Neuronal stem cell (in vitro differentiated cells): ENCODE data around the gene KCTD13.
A peak's percentile ranks its signal among the peaks of the same experiment; 100 is the strongest.
"Not testable (repeated sequence)": the region's sequence is repeated elsewhere in the genome, so short reads cannot be mapped to it uniquely, and the experiment has no call there.

ENCODE experiments used
- DNase-seq: peaks from one replicate; pipeline ENCODE4 v3.0.0-alpha.2; 2013; ENCODE audit warnings: low spot score
- H2AFZ ChIP-seq: one replicate; pipeline ENCODE4 v1.6.1; 2013; ENCODE audit warnings: mild to moderate bottlenecking, low read length, inconsistent platforms
- H2AK5ac ChIP-seq: 2 replicates; pipeline ENCODE4 v1.6.1; 2013; ENCODE audit warnings: low read depth, mild to moderate bottlenecking, inconsistent platforms, low read length, moderate library complexity, mixed read lengths
- H2BK120ac ChIP-seq: 2 replicates; pipeline ENCODE4 v1.6.1; 2013; ENCODE audit warnings: low read depth, mild to moderate bottlenecking, inconsistent platforms, low read length, moderate library complexity, mixed read lengths
- H2BK12ac ChIP-seq: one replicate; pipeline ENCODE4 v1.6.1; 2013; ENCODE audit warnings: low read length, inconsistent platforms
- H2BK15ac ChIP-seq: 2 replicates; pipeline ENCODE4 v1.6.1; 2013; ENCODE audit warnings: mild to moderate bottlenecking, low read length, inconsistent platforms, mixed read lengths
- H2BK5ac ChIP-seq: one replicate; pipeline ENCODE4 v1.6.1; 2013; ENCODE audit warnings: inconsistent platforms, mild to moderate bottlenecking, low read length, moderate library complexity
- H3K14ac ChIP-seq: one replicate; pipeline ENCODE4 v1.6.1; 2013; ENCODE audit warnings: low read length, inconsistent platforms
- H3K18ac ChIP-seq: 2 replicates; pipeline ENCODE4 v1.6.1; 2013; ENCODE audit warnings: low read length, inconsistent platforms
- H3K23ac ChIP-seq: 2 replicates; pipeline ENCODE4 v1.6.1; 2013; ENCODE audit warnings: low read depth, mild to moderate bottlenecking, mixed read lengths, low read length, inconsistent platforms; ENCODE audit not compliant: poor library complexity
- H3K27ac ChIP-seq: replicated peaks from 3 replicates; pipeline ENCODE4 v1.5.1; 2013; ENCODE audit warnings: low read length, inconsistent platforms
- H3K27me3 ChIP-seq, 3 experiments: 2 replicates each; pipeline ENCODE4 v1.6.1; 2013; ENCODE audit warnings: low read length in 3 of 3, mild to moderate bottlenecking in 2 of 3, inconsistent platforms in 1 of 3, low read depth in 1 of 3, mixed read lengths in 1 of 3, moderate library complexity in 1 of 3; ENCODE audit not compliant: control insufficient read depth in 3 of 3, insufficient read depth in 3 of 3
- H3K36me3 ChIP-seq, 2 donors: replicated peaks in 1 of 2; 2 replicates each; pipeline ENCODE4 v1.6.1; 2013; ENCODE audit warnings: low read length in 2 of 2; ENCODE audit not compliant: control insufficient read depth in 2 of 2, insufficient read depth in 2 of 2
- H3K4ac ChIP-seq: 2 replicates; pipeline ENCODE4 v1.6.1; 2013; ENCODE audit warnings: inconsistent platforms, mild to moderate bottlenecking, low read length, moderate library complexity
- H3K4me1 ChIP-seq, 2 donors: 1 replicate in 1 of 2; 2 replicates in 1 of 2; pipeline ENCODE4 v1.6.1; 2013; ENCODE audit warnings: low read length in 2 of 2, low read depth in 1 of 2; ENCODE audit not compliant: control insufficient read depth in 2 of 2, insufficient read depth in 1 of 2
- H3K4me2 ChIP-seq: one replicate; pipeline ENCODE4 v1.6.1; 2013; ENCODE audit warnings: mild to moderate bottlenecking, low read length, inconsistent platforms; ENCODE audit not compliant: insufficient read depth, poor library complexity, severe bottlenecking
- H3K4me3 ChIP-seq, 2 donors: 2 replicates each; pipeline ENCODE4 v1.5.1; 2013; ENCODE audit warnings: low read length in 2 of 2, mild to moderate bottlenecking in 2 of 2, inconsistent platforms in 1 of 2, moderate library complexity in 1 of 2
- H3K79me1 ChIP-seq: one replicate; pipeline ENCODE4 v1.6.1; 2013; ENCODE audit warnings: low read depth, mild to moderate bottlenecking, inconsistent platforms, low read length, moderate library complexity
- H3K9ac ChIP-seq: one replicate; pipeline ENCODE4 v1.6.1; 2013; ENCODE audit warnings: mild to moderate bottlenecking, low read depth, low read length, inconsistent platforms; ENCODE audit not compliant: poor library complexity
- H3K9me3 ChIP-seq, 2 donors: replicated peaks in 1 of 2; 2 replicates each; pipeline versions ENCODE3 to v1.6.1; 2013; ENCODE audit warnings: low read length in 2 of 2, mild to moderate bottlenecking in 2 of 2, inconsistent platforms in 1 of 2, low read depth in 1 of 2, mixed read lengths in 1 of 2, moderate library complexity in 1 of 2; ENCODE audit not compliant: control insufficient read depth in 2 of 2, insufficient read depth in 1 of 2
- H4K8ac ChIP-seq: one replicate; pipeline ENCODE4 v1.6.1; 2013; ENCODE audit warnings: low read depth, mild to moderate bottlenecking, inconsistent platforms, low read length, moderate library complexity
- H4K91ac ChIP-seq: one replicate; pipeline ENCODE4 v1.6.1; 2013; ENCODE audit warnings: low read length, low read depth, mild to moderate bottlenecking, inconsistent platforms; ENCODE audit not compliant: poor library complexity
- WGBS, 2 donors: extraction: QIAGEN DNeasy Blood & Tissue Kit; methylation state at CpG; one replicate each; pipeline ENCODE4 v1.1.7; 2013; ENCODE audit warnings: missing lambda C conversion rate in 2 of 2, mixed read lengths in 1 of 2; ENCODE audit not compliant: insufficient read length in 2 of 2, insufficient replicate concordance in 1 of 2; ENCODE audit errors: extremely low coverage in 2 of 2; 5-methylcytosine and 5-hydroxymethylcytosine counted together

The KCTD13 gene

DNA sequence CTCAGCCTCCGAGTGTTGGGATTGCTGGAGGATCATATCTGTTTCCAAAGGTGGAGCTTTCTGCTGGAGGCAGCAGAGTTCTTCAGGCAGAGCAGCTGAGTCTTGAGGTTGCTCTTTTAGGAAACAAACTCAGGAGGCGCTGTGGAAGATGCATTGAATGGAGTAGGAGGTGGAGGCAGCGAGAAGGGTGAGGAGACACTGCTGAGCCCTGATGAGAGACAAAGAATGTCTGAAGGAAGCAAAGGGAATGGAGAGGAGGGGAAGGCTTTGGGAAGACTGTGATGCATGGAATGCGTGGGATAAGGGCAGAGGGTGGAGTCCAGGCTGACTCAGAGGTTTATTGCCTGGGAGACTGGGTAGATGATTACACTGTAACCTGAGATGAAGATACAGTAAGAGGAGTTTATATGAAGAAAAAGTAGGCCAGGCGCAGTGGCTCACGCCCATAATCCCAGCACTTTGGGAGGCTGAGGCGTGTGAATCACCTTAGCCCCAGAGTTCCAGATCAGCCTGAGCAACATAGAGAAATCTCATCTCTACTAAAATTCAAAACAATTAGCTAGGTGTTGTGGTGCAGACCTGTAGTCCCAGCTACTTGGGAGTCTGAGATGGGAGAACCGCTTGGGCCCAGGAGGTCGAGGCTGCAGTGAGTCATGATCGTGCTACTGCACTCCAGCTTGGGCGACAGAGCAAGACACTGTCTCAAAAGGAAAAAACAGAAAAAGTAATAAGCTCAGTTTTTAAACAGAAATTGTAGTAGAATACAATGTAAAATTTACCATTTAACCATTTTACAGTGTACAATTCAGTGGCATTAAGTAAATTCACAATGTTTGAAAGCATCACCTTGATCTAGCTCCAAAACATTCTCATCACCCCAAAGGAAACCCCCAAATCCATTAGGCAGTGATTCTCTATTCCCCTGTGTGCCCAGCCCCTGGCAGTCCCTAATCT lies 18.1 kb upstream of the KCTD13 start:
- Histone ChIP-seq H2BK120ac (no peak overlapping the region), H3K27me3 (no peaks in the 10 kb centered on the region), H3K23ac (no peak overlapping the region), H3K36me3 (peaks cover 0 to 3% of the 10 kb centered on the region in 2 donors), H3K4me1 (peaks cover 4 to 7% of the 10 kb centered on the region in 2 donors), H2AFZ (no peak overlapping the region), H3K79me1 (no peaks in the 10 kb centered on the region), H2BK5ac (no peak overlapping the region), H2BK15ac (no peak overlapping the region), H3K9me3 (peaks cover 0 to 4% of the 10 kb centered on the region in 2 donors), H2AK5ac (no peak overlapping the region), H3K18ac (peak overlapping the region; percentile 48), H4K91ac (no peak overlapping the region), H3K9ac (no peak overlapping the region), H3K14ac (no peak overlapping the region), H3K4ac (no peak overlapping the region), H4K8ac (peak overlapping the region; percentile 48), H3K27ac (peak overlapping the region; percentile 36), H3K4me3 (no peak overlapping the region), H3K4me2 (no peak overlapping the region), H2BK12ac (no peak overlapping the region)
- no CpG with 5 or more reads among the region's 11 CpGs for WGBS, 2 donors
- DNase-seq, result no peak

DNA sequence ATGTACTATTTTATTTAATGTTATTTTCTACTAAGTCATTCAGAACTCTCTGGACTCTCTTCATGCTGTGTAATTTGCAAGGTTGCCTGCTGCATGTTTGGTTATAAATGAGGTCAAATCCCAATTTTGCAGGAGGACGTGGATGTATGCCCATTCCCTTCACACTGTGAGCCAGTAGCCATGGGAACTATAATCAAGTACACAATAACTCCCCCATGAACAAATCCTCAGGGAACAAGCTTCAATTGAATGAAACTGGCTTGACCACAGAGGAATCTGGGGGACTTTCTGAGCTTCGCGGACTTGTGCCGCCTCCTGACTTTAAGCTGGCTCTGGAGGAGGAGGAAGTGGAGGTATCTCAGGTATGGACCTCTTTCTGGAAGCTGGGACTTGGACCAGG lies 14.6 kb upstream of the KCTD13 start:
- Histone ChIP-seq H3K4ac (no peak overlapping the region), H2BK12ac (no peak overlapping the region), H3K4me1 (peaks cover 4 to 7% of the 10 kb centered on the region in 2 donors), H3K23ac (no peak overlapping the region), H3K9me3 (peaks cover 0 to 4% of the 10 kb centered on the region in 2 donors), H2AK5ac (no peak overlapping the region), H2BK5ac (no peak overlapping the region), H3K79me1 (peaks cover 1% of the 10 kb centered on the region), H3K27me3 (no peaks in the 10 kb centered on the region), H3K4me3 (no peak overlapping the region), H3K4me2 (no peak overlapping the region), H4K8ac (no peak overlapping the region), H4K91ac (no peak overlapping the region), H2BK120ac (no peak overlapping the region), H2AFZ (no peak overlapping the region), H2BK15ac (no peak overlapping the region), H3K18ac (no peak overlapping the region), H3K27ac (no peak overlapping the region), H3K9ac (no peak overlapping the region), H3K36me3 (peaks cover 0 to 3% of the 10 kb centered on the region in 2 donors), H3K14ac (no peak overlapping the region)
- no CpG with 5 or more reads among the region's 4 CpGs for WGBS, 2 donors
- DNase-seq, result no peak

DNA sequence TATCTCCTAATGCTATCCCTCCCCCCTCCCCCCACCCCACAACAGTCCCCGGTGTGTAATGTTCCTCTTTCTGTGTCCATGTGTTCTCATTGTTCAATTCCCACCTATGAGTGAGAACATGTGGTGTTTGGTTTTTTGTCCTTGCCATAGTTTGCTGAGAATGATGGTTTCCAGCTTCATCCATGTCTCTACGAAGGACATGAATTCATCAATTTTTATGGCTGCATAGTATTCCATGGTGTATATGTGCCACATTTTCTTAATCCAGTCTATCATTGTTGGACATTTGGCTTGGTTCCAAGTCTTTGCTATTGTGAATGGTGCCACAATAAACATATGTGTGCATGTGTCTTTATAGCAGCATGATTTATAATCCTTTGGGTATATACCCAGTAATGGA lies 5.7 kb upstream of the KCTD13 start:
- H2BK12ac ChIP-seq, DNase-seq, H2BK120ac ChIP-seq, H2BK5ac ChIP-seq, H3K4me1 ChIP-seq, H2AK5ac ChIP-seq, H3K9ac ChIP-seq, H3K4me3 ChIP-seq, H4K91ac ChIP-seq, H3K4me2 ChIP-seq, H3K4ac ChIP-seq, H3K9me3 ChIP-seq, H3K27me3 ChIP-seq, H2BK15ac ChIP-seq, H4K8ac ChIP-seq, H2AFZ ChIP-seq, H3K18ac ChIP-seq, H3K14ac ChIP-seq, H3K23ac ChIP-seq, H3K27ac ChIP-seq, H3K36me3 ChIP-seq, H3K79me1 ChIP-seq: not testable (repeated sequence)
- no CpG with 5 or more reads among the region's 2 CpGs for WGBS, 2 donors

DNA sequence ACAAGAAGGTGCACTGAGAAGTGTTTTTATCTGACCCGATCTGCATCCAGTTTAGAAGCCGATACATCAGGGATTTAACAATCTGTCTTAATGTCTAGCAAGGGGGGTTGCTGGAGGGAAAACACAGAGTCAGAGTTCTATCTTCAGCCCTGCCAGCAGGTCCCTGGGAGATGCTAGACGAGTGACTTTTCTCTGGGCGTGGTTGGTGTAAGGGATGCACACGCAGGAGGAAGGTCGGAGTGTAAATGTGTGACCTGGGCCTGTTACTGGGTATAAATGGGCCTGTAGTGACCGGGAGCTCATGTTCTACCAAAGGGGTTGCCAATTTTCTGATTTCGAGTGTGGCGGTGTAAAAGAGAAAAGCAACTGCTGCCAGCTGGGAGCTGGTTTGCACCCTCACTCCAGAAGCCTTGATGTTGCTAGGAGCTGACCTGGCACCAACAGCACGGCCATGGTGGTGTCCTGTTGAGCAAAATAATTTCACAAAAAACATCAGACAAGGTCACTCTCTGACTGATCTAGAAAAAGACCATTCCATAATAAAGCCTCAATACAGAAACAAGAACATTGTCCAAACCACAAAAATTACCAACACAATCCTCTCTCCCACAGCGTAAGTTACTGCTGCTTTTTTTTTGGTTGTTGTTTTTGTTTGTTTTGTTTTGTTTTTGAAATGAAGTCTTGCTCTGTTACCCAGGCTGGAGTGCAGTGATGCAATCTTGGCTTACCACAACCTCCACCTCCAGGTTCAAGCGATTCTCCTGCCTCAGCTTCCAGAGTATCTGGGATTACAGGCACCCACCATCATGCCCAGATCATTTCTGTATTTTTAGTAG lies 1.3 kb upstream of the KCTD13 start:
- H3K79me1 ChIP-seq, result peaks cover 10% of the 10 kb centered on the region
- DNase-seq, result no peak
- no peak overlapping the region for H2BK120ac ChIP-seq
- no peak overlapping the region for H2BK12ac ChIP-seq
- no peak overlapping the region for H2BK15ac ChIP-seq
- peak overlapping the region; percentile 83 for H3K4me2 ChIP-seq
- WGBS, 2 donors, result no CpG with 5 or more reads among the region's 12 CpGs
- H3K9ac ChIP-seq, result no peak overlapping the region
- H3K27me3 ChIP-seq, result no peaks in the 10 kb centered on the region
- H3K36me3 ChIP-seq, result peaks cover 5 to 9% of the 10 kb centered on the region in 2 donors
- no peak overlapping the region for H2BK5ac ChIP-seq
- H4K8ac ChIP-seq, result no peak overlapping the region
- no peaks in the 10 kb centered on the region for H3K9me3 ChIP-seq
- no peak overlapping the region for H3K18ac ChIP-seq
- no peak overlapping the region for H3K4ac ChIP-seq
- H3K4me1 ChIP-seq, result peaks cover 5 to 14% of the 10 kb centered on the region in 2 donors
- H3K27ac ChIP-seq, result no peak overlapping the region
- no peak overlapping the region for H3K23ac ChIP-seq
- H2AFZ ChIP-seq, result no peak overlapping the region
- no peak overlapping the region for H3K14ac ChIP-seq
- H3K4me3 ChIP-seq, result peak overlapping the region; percentile 69 to 85
- no peak overlapping the region for H2AK5ac ChIP-seq
- no peak overlapping the region for H4K91ac ChIP-seq
